Sigmoid colon (tissue), 4 donors: ENCODE measurements around the gene IMPA2.

Experiments used
- CTCF ChIP-seq, 4 experiments: fragments of 450-650 bp in 3 of 4; fragments of 200-600 bp in 1 of 4; IDR thresholded peaks; one replicate each; pipeline ENCODE4 v1.5.1; 2016 to 2019; ENCODE audit warnings: antibody characterized with exemption in 4 of 4, mild to moderate bottlenecking in 3 of 4, moderate library complexity in 2 of 4
- EP300 ChIP-seq, 4 donors: sonication (generic); formaldehyde crosslinking; IDR thresholded peaks; one replicate each; pipeline ENCODE4 v1.6.1; 2017; ENCODE audit warnings: antibody characterized with exemption in 4 of 4

- TF ChIP-seq CTCF (IDR thresholded peaks at IDR 0.05) (no peak), EP300 (IDR thresholded peaks at IDR 0.05) (no peak)
Observed at GRCh38 chr18:11982981-11983380, 1.7 kb downstream of the IMPA2 start.
